ENCODE measurements around the gene OTOF.

The OTOF gene

GRCh38 chr2:26495705-26496297 is 17.9 kb upstream of the OTOF start:
- no peak for DNase-seq

GRCh38 chr2:26494891-26495290 is 17.0 kb upstream of the OTOF start:
- DNase-seq = no peak

- DNase-seq = no peak
These were observed 16.3 kb upstream of the OTOF start for GRCh38 chr2:26494199-26494598.

- DNase-seq = no peak
These were observed 15.6 kb upstream of the OTOF start for GRCh38 chr2:26493566-26493965.

- no peak for DNase-seq
These were observed 15.0 kb upstream of the OTOF start for GRCh38 chr2:26492749-26493515.

- DNase-seq = no peak
These were observed 13.7 kb upstream of the OTOF start for GRCh38 chr2:26491563-26492167.

- DNase-seq = no peak
These were observed 11.4 kb upstream of the OTOF start for GRCh38 chr2:26489213-26489850.

- no peak for DNase-seq
These were observed 10.7 kb upstream of the OTOF start for GRCh38 chr2:26488463-26489212.

- DNase-seq = no peak
These were observed 9.3 kb upstream of the OTOF start for GRCh38 chr2:26487192-26487591.

GRCh38 chr2:26486789-26487188 is 8.9 kb upstream of the OTOF start:
- no peak for DNase-seq

GRCh38 chr2:26485725-26486418 is 7.9 kb upstream of the OTOF start:
- DNase-seq = no peak

- DNase-seq = no peak
These were observed 7.2 kb upstream of the OTOF start for GRCh38 chr2:26485099-26485498.

- no peak for DNase-seq
These were observed 6.7 kb upstream of the OTOF start for GRCh38 chr2:26484579-26484978.

GRCh38 chr2:26483957-26484565 is 6.1 kb upstream of the OTOF start:
- DNase-seq = no peak

GRCh38 chr2:26483516-26483915 is 5.6 kb upstream of the OTOF start:
- no peak for DNase-seq

GRCh38 chr2:26483027-26483326 is 5.1 kb upstream of the OTOF start:
- DNase-seq = no peak

GRCh38 chr2:26482211-26483026 is 4.5 kb upstream of the OTOF start:
- DNase-seq = no peak

- no peak for DNase-seq
These were observed 3.8 kb upstream of the OTOF start for GRCh38 chr2:26481706-26482105.

- no peak for DNase-seq
These were observed 2.9 kb upstream of the OTOF start for GRCh38 chr2:26480566-26481423.
